GM06990 (cell line): ENCODE results near the gene B4GALT5.

Source experiments
- DNase-seq: peaks from one replicate; pipeline ENCODE4 v3.0.0-alpha.2; 2011; ENCODE audit not compliant: insufficient read length; ENCODE audit errors: extremely low read depth
- H3K27me3 ChIP-seq: replicated peaks from 2 replicates; pipeline ENCODE4 v1.6.0; 2011; ENCODE audit warnings: low read length; ENCODE audit not compliant: control insufficient read depth, insufficient read depth
- H3K36me3 ChIP-seq: 2 replicates; pipeline ENCODE4 v1.5.1; 2011; ENCODE audit warnings: low read length; ENCODE audit not compliant: control insufficient read depth, insufficient read depth
- H3K4me3 ChIP-seq: replicated peaks from 2 replicates; pipeline ENCODE4 v1.5.1; 2011; ENCODE audit warnings: low read depth, mild to moderate bottlenecking, control low read depth, low read length
- TF ChIP-seq, protein P1 (sequence below): IDR thresholded peaks from 2 replicates; pipeline ENCODE4 v1.5.1; 2011; ENCODE audit warnings: low read length, control low read depth, mild to moderate bottlenecking, inconsistent platforms; ENCODE audit not compliant: insufficient read depth, poor library complexity, severe bottlenecking

B4GALT5 gene

GRCh38 chr20:49712996-49713752, 504 bp downstream of the B4GALT5 start:
- peak; percentile 70 for DNase-seq
- H3K4me3 ChIP-seq = peak overlapping the region; percentile 75
- TF ChIP-seq, protein P1, sequence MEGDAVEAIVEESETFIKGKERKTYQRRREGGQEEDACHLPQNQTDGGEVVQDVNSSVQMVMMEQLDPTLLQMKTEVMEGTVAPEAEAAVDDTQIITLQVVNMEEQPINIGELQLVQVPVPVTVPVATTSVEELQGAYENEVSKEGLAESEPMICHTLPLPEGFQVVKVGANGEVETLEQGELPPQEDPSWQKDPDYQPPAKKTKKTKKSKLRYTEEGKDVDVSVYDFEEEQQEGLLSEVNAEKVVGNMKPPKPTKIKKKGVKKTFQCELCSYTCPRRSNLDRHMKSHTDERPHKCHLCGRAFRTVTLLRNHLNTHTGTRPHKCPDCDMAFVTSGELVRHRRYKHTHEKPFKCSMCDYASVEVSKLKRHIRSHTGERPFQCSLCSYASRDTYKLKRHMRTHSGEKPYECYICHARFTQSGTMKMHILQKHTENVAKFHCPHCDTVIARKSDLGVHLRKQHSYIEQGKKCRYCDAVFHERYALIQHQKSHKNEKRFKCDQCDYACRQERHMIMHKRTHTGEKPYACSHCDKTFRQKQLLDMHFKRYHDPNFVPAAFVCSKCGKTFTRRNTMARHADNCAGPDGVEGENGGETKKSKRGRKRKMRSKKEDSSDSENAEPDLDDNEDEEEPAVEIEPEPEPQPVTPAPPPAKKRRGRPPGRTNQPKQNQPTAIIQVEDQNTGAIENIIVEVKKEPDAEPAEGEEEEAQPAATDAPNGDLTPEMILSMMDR = no peak

GRCh38 chr20:49712646-49712995, 1.1 kb downstream of the B4GALT5 start:
- TF ChIP-seq, protein P1 = no peak
- Histone ChIP-seq H3K4me3 (peak overlapping the region; percentile 75), H3K27me3 (no peaks in the 10 kb centered on the region), H3K36me3 (no peaks in the 10 kb centered on the region)
- DNase-seq = no peak

More at GRCh38 chr20:49712996-49713752, 504 bp downstream of the B4GALT5 start:
- Histone ChIP-seq H3K36me3 (no peaks in the 10 kb centered on the region), H3K27me3 (no peaks in the 10 kb centered on the region)

GRCh38 chr20:49712118-49712517, 1.6 kb downstream of the B4GALT5 start:
- TF ChIP-seq, protein P1 = no peak
- DNase-seq = no peak

DNA sequence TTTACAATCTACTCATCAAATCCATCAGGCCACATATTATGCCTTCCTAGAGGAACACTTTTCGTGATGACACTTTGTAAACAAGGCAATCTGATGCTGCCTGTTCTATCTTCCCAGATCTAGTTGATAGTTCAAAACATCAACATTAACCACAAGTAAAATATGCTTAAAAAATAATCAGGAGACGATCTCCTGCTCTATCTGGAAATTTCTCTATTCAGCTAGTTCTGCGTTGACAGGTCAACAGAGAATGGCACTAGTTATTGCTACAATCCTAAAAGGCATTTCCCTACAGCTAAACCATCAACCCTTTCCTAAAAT, 2.1 kb downstream of the B4GALT5 start:
- Histone ChIP-seq H3K4me3 (peak overlapping the region; percentile 75), H3K36me3 (no peaks in the 10 kb centered on the region), H3K27me3 (no peaks in the 10 kb centered on the region)
- no peak for DNase-seq
- TF ChIP-seq, protein P1 = no peak

More at GRCh38 chr20:49712118-49712517, 1.6 kb downstream of the B4GALT5 start:
- H3K36me3 ChIP-seq = no peaks in the 10 kb centered on the region
- no peaks in the 10 kb centered on the region for H3K27me3 ChIP-seq
- peak overlapping the region; percentile 75 for H3K4me3 ChIP-seq

- no peaks in the 10 kb centered on the region for H3K27me3 ChIP-seq
- DNase-seq = no peak
- TF ChIP-seq, protein P1 = no peak
- H3K36me3 ChIP-seq = no peaks in the 10 kb centered on the region
- no peak overlapping the region; the same call in 1 of the 2 replicates for H3K4me3 ChIP-seq
Observed at GRCh38 chr20:49710971-49711666, 2.6 kb downstream of the B4GALT5 start.
